Measurements from ENCODE around the gene TRIM16.
"Not testable (repeated sequence)": the region's sequence is repeated elsewhere in the genome, so short reads cannot be mapped to it uniquely, and the experiment has no call there.

The TRIM16 gene

DNA sequence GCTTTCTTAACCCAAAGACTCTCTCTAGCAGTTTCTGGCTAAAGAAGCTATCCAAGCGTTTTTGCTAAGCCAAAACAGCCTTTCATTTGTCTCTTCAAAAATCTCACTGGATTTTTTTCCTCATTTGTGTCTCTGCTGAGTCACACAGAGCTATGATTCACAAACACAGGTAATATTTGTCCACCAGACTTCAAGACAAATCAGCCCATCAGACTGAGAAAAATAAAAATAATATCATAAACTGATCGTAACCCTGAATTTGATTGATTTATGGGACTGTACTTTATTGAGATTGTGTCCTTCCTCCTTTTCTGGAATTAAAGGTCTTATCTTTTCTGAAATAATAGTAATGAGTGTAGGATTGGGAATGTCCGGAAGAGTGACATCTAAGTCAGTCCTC is 25.8 kb downstream of the TRIM16 start:
- no peak for DNase-seq (ENCODE audit: low read depth)

DNA sequence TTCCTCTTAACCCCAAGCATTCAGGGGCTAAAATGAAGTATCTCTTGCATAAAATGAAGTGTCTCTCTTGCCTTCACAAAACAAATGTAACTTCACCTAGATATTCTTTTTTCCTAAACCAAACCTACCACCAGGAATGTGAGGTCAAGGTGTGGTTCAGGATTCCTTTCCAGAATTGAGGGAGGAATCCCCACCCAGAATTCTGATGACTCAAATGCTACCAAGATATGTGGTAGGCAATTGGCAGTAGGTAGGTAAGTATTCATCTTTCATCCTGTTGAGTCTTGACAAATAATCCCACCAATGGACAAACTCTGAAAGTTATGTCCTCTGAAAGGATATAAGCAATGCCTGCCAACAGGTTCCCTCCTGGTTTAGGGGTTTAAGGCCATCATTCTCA is 26.2 kb downstream of the TRIM16 start:
- no peak for DNase-seq (ENCODE audit: low read depth)

DNA sequence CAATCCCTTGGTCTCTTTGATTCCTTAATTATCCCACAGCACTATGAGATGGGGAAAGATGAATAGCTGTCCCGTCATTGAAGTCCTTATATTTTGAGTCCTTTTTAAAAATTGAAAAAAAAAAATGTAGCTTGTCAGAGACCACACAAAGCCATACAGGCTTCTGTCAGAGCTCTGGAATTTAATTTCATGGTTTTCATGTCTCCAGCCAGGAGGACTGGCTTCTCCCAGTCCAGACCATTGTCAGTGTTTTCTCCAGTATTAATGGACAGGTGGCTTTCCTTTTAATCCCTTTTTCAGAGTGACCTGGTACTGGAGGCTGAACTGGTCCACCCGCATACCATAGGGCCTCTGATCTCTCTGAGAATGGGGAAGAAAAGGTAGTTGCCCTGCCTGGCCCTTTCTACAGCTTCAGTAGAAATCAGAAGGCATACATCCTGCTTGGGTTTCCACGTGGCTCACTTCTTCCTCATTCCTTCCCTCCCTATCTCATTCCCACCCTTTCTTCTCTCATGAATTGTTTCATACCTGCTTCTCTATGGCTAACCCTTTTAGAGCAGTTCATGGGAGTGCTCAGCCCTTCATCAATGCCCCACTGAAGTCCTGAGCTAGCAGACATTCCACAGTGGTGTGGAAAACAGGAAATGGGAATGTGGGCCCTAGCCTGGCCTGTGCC is 29.1 kb downstream of the TRIM16 start:
- DNase-seq (ENCODE audit: low read depth) = no peak

DNA sequence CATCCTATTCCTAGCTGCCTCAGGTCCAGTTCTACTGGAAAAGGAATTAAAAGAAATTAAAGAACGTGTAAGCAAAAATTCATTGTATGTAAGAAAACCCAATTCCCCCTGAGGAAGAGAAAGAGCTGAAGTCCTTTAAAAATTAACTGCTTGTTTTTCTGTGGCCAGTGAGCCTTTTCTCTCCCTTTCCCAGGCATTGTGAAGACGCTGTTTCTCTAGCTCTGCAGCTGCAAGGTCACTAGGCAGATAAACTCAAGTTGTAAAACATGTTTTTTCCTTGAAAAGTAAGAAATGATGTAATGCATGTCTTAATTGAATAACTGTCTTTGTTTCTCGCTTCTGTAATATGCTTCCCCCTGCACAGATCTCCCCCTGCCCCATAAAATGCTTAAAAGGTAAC is 29.7 kb downstream of the TRIM16 start:
- DNase-seq (ENCODE audit: low read depth) = not testable (repeated sequence)

DNA sequence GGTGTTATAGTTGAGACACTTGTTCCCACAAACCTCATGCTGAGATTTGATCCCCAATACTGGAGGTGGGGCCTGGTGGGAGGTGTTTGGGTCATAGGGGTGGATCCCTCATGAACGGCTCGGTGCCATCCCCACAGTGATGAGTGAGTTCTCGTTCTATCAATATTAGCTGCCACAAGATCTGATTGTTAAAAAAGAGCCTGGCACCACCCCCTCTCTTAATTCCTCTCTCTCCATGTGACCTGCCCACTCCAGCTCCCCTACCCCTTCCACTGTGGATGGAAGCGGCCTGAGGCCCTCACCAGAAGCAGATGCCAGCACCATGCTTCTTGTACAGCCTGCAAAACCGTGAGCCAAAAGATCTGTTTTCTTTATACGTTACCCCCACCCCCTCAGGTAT is 31.2 kb downstream of the TRIM16 start:
- no peak for DNase-seq (ENCODE audit: low read depth)

DNA sequence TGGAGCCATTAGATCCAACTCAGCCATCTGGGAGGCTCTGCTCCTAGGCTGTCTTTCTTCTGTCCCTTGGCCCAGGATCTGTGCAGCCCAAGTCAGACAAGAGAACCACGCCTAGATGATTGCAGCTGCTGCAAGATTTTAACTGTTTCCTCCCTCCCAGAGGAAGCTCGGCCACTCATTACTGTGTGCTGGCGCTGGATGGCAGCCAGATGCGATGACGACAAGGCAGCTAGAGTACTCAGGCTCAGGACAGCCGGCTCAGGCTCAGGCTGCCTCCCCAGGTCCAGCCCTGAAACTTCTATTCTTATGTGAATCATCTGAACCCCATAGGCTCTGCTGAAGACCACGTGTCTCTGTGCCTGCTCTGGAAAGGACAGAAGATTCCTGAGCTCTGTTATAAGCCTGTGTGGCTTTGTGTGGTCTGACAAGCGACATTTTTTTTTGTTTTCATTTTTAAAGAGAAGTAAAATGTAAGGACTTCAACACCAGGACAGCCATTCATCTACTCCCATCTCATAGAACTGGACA is 32.5 kb downstream of the TRIM16 start:
- DNase-seq (ENCODE audit: low read depth) = peak; percentile 99

DNA sequence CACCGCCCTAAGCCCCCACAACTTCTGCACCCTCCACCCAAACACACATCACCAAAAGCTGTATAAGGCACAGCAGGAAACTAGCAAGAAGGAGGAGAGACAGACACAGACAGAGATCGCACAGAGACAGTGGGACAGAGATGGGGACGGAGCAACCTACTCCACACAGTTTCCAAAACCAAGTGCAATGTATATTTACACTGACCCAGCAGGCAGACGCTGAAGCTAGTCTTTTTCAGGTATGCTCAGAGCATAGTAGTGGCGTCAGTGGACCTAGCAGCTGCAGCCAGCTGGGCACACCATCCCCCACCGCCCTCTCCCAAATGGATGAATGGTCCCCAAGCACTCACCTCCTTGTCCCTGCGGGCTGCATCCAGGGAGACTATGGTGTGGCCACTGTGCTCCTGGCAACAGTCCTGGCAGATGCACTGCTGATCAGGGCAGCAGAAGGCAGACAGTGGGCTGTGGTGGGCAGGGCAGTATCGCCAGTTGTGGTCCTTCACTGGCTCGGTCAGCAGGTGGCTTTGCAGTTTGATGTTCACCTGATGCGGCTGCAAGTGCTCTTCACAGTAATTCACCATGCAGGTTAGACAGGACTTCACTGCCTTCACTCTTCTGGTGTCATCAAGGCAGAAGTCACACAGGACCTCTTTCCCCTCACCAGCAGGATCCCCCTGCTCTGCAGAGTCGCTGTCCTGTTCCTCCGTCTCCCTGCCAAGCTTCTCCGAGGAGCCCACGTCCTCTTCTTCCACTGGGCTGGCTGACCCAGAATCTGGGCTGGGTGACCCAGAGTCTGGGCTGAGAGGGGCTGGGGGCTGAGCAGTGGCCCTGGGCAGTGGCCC is 33.1 kb downstream of the TRIM16 start:
- no peak for DNase-seq (ENCODE audit: low read depth)

DNA sequence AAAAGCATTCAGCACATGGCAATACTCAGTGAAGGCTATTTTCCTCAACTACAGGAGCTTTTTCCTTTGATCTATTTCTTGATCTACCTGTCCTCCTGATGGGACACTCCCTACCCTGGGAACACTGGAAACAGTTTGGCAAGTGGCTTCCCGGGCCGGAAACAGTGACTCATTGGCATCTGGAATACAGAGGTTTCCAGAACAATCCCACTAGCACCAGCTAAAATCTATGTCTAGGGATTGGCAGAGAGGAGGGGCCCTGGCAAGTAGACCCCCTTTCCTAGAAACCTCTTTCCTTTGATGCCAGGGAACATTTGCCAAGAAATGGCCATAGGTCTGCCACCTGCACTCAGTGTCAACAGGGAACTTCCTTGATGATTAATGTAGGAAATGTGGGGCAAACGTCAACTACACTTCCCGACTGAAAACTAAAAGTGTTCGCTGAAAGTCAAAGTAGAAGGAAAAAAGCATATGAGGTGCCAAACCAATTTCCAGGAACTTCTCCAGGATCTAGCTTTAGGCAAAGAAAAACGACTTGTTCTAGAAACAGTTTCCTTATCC is 34.2 kb downstream of the TRIM16 start:
- DNase-seq (ENCODE audit: low read depth) = no peak

DNA sequence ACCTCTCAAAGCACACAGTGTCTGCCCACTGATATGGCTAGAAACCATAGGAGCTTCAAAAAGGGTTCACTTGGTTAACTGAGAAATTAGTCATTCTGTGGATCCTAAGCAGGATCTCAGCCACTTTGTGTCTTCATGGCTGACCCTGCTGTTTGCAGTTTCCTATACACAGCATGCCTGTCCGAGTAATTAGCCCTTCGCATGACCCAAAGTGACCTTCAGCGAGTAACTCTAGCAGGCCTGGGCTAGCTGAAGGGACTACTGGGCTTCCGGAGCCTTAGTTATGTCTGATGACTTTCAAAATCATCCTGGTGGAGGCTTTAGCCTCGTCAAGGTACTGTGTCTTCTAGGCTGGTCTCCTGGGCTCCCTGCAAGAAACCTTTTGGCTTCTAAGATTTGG is 35.7 kb downstream of the TRIM16 start:
- DNase-seq (ENCODE audit: low read depth) = no peak

DNA sequence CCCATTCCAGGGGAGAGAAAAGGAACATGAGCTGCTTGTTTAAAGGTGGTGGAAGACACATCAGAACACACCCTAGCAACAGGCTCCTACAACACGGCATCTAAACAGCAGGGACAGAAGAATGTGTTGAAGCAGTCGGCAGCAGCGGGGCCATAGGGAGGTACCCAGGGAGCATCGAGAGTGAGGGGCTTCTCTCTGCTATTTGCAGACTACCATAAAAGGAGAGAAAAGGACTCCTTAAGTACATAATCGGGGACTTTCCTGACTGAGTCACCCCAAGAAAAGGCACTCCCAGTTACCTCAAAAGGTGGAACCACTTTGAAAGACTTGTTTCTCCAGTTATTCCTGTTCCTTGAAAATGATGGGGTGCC is 38.2 kb downstream of the TRIM16 start:
- not testable (repeated sequence) for DNase-seq (ENCODE audit: low read depth)

DNA sequence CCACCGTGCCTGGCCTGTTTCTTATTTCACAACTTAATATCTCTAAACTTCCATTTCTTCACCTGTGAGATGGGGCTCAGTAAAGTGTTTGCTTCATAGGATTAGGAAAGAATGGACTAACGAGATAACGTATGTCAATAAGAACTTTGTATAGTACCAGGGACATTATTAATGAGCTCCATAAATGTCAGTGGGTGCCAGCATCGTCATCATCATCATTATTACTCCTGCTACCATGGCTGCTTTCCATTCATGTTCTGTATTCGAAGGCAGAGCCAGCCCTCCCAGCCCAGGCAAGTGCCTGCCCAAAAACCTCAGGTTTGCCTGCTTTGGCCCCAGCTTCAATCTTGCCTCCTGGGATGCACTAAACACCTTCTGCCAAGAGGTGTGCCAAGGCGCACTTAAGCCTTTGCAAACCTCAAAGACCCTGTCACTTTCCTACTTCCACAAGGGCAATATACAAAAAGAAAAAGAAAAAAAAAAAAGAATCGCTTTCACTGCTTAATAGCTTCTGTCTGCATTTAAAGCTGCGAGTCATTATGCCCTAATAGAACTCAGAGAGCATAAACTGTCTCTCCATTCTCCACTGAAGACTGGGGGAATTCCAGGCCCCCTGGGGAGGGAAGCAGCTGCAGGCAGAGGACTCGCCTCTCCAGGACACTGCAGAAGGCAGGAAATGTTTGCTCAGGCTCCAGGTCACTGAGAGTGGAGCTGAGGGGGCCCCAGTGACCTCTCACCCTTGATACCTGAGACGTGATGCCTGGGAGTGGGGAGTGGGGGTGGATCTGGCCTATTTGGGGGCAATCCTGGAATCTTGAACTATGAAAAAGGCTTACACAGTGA is 38.8 kb downstream of the TRIM16 start:
- DNase-seq (ENCODE audit: low read depth) = not testable (repeated sequence)

DNA sequence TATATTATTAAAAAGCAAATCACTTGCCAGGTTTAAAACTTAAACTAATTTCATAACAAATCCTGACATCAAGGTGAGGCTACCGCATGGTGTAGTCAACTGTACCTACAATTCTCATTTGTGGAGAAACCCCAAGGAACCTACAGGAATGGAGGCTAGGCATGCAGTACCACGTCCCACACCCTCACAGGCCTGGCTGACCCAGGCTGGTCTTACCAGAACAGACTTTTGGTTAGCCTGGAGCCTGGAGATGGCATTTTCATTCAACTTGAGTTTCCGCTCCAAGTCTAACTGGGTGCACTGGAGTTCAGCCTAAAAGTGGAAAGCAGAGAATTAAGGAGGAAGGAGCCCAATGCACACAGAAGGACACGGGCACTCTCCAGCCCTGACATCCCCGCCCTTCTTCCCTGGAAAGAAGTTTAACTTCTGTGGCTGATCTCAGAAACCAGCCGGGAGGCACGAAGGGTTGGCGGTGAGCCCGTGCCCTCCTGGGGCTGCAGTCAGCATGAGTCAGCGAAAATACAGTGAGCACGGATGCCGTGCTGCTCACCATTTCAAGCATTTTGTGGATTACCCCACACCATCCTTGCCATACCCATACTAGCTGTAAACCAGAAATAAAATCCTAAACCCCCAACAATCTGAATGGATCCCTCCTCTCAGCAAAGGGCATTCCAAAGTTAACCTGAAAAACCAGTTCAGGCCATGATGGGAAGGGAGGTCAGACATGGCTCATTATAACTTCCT is 41.4 kb downstream of the TRIM16 start:
- not testable (repeated sequence) for DNase-seq (ENCODE audit: low read depth)

DNA sequence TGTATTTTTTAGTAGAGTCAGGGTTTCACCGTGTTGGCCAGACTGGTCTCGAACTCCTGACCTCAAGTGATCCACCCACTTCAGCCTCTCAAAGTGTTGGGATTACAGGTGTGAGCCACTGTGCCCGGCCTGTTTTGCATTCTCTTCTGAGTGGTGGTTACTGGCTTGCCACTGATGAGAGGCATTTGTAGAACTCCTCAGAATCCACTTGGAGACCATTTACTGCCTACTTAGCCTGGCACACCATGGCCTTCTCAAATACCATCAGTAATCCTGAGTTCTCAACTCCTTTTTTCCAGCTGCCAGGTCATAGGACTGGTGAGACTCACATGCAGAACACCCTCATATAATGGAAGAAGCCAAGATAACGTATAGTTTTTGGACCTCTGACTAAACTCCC is 42.1 kb downstream of the TRIM16 start:
- DNase-seq (ENCODE audit: low read depth) = not testable (repeated sequence)

DNA sequence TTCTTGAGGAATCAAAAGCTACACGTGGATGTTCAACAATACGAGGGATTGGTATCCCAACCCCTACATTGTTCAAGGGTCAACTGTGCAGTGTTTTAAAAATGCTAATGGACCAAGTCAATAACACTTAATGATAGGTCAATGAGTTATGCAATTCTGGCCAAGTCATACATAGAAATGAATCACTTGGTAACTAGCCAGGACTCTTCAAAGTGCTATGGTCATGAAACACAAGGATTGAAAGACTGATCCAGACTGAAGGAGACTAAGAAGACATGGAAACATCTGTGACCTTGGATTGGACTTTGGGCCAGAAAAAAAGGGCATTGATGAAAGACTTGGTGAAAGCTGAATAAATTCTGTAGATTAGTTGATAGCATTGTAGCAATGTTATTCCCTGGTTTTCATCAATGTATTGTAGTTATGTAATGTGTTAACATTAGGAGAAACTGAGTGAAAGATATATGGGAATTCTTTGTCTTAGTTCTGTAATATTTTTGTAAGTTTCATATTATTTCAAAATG is 53.1 kb downstream of the TRIM16 start:
- not testable (repeated sequence) for DNase-seq (ENCODE audit: low read depth)

DNA sequence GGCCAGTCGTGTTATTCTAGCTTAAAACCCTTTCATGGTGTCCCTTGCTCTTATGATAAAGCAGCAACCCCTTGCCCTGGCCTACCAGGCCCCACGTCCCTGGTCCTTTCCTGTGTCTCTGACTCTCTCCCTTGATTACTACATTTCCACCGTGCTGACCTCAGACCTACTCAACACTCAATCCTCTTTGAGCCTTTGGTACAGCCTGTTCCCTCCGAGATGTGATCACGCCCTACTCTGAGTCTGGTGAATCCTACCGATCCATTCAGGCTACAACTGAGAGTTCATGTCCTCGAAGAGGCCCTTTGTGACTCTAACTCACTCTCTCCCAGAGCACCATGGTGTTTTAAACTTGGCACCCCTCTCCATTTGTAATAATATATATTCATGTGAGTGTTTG is 54.1 kb downstream of the TRIM16 start:
- not testable (repeated sequence) for DNase-seq (ENCODE audit: low read depth)

DNA sequence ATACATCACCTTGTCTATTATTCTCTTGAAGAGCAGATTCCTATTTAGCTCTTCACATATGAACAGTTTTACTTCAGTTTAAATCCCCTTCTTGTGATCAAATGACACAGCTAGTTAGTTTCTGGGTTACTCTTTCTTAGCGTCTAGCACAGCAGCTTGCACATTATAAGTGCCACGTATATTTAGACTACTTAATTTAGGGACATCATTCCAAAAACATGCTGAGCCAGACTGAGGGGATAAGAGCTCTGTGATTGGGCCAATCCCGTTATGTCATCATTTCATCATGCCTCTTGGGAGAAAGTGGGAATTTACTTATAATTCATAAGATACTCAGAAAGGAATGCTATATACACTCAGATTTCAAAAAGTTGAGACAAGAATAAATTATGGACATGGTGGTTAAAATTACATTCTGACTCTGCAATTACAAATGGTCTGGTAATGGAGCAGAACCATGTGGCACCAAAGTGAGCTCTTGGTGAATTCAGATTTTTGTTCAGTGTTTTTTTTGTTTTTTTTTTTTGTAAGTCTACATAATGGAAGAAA is 60.4 kb downstream of the TRIM16 start:
- not testable (repeated sequence) for DNase-seq (ENCODE audit: low read depth)

DNA sequence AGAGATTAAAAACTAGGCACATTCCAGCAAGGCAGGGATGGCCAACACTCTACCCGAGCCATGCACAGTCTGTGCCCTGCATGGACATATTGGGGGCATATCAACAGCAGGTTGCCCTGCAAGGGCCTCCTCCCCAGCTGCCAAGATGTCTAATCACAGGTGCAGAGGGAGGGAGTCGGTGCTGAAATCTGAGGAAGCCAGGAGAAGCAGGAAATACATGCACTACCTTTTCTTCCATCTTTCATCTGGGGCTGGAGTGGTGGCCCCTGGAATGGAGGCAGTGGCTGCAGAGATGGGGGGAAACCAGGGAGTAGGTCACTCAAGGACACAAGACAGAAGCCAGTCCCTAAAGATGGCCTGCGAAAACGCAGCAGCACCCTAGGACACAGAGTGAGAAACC is 60.9 kb downstream of the TRIM16 start:
- DNase-seq (ENCODE audit: low read depth) = not testable (repeated sequence)

DNA sequence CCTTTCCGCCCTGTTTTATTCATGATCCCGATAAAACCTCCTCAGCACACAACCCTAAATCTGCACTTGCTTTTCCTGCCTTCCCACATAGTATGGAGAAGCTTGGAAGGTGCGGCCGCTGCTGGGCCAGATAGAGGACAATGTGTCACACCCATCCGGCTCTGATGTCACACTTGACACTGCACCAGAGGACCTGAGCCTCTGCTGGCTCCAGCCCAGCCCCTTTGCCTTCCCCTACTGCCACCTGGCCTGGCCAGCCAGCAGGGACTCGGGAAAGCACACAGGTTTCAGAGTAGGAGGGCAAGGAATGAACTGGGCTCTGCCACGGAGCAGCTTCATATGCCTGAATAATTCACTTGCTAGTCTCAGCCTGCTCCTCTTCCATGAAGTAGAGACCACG is 62.0 kb downstream of the TRIM16 start:
- DNase-seq (ENCODE audit: low read depth) = not testable (repeated sequence)

DNA sequence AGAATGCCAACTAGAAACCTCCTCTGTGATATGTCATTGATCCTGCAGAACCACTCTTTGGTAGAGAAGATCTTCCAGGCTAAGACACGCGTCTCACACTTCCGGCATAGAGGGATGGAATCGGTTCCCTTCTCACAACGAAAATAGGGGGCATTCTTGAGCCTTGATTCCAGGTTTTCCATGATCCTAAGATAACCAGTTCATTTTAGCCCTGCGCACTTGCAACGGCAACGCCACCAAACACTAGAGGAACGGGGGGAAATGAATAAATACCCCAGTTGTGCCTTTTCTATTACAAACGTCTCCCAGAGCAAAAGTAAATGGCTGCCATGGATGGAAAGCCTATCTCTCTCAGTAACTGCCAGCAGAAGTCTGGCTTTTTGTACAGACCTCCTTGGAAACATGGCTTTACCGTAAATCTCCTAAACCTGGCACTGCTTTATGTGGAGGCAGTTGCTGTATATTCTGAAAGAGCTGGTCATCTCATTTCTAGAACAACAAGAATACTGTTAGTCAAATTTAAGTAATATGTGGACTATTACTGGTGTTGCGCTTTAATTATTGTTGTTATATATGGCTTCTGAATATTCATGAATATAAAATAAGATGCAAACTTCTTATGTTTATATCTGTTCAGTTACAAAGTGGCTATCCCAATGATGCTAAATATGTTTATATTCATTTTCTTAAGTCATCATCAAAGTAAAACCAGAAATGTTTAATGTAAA is 64.6 kb downstream of the TRIM16 start, which contains the start of gene FBXW10B:
Gene FBXW10B (minus strand): TSS at position 374 of the 728 bp plus-strand sequence. CDS start 192 bp downstream, at position 182.
- not testable (repeated sequence) for DNase-seq (ENCODE audit: low read depth)

DNA sequence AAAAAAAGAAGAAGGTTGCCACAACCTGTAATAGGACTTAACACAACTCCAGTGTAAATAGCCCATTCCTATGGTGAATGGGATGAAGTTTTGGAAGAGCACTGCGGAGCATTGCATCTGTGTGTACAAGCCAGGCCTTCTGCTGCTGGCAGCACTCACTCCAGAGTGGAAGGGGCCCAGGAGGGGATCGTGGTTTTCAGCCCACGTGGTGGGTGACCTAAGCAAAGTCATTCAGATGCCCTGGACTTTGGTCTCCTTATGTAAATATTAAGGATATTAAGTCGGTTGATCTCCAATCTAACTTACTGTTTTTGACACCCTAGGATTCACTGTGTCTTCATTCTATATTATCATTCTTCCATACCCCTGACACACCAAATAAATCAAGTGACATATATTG is 67.3 kb downstream of the TRIM16 start:
- not testable (repeated sequence) for DNase-seq (ENCODE audit: low read depth)
